Measurements from ENCODE around the gene SPATC1L.
A peak's percentile ranks its signal among the peaks of the same experiment; 100 is the strongest.
"Not testable (repeated sequence)": the region's sequence is repeated elsewhere in the genome, so short reads cannot be mapped to it uniquely, and the experiment has no call there.

The SPATC1L gene

GRCh38 chr21:46226146-46226545 lies 41.9 kb upstream of the SPATC1L start:
- DNase-seq (ENCODE audit: low read depth), result peak; percentile 52
- H3K4me3 ChIP-seq (ENCODE audit: control insufficient read depth, low read depth, low read length), result peak overlapping the region; percentile 85
- TF ChIP-seq CTCF (conservative IDR thresholded peaks at IDR 0.05; ENCODE audit: control insufficient read depth, insufficient read depth, low read depth, low read length), result no peak

GRCh38 chr21:46223661-46224060 lies 39.4 kb upstream of the SPATC1L start:
- DNase-seq (ENCODE audit: low read depth); H3K4me3 ChIP-seq (ENCODE audit: control insufficient read depth, low read depth, low read length): not testable (repeated sequence)

- no peak overlapping the region for H3K4me3 ChIP-seq (ENCODE audit: control insufficient read depth, low read depth, low read length)
- no peak for TF ChIP-seq CTCF (conservative IDR thresholded peaks at IDR 0.05; ENCODE audit: control insufficient read depth, insufficient read depth, low read depth, low read length)
- DNase-seq (ENCODE audit: low read depth), result no peak
Observed at GRCh38 chr21:46223217-46223616, 39.0 kb upstream of the SPATC1L start.

- H3K4me3 ChIP-seq (ENCODE audit: control insufficient read depth, low read depth, low read length), result no peak overlapping the region
- DNase-seq (ENCODE audit: low read depth), result no peak
- TF ChIP-seq CTCF (conservative IDR thresholded peaks at IDR 0.05; ENCODE audit: control insufficient read depth, insufficient read depth, low read depth, low read length), result no peak
Observed at GRCh38 chr21:46222436-46223116, 38.3 kb upstream of the SPATC1L start.

- DNase-seq (ENCODE audit: low read depth), result no peak
- H3K4me3 ChIP-seq (ENCODE audit: control insufficient read depth, low read depth, low read length), result no peak overlapping the region
- TF ChIP-seq CTCF (conservative IDR thresholded peaks at IDR 0.05; ENCODE audit: control insufficient read depth, insufficient read depth, low read depth, low read length), result no peak
Observed at GRCh38 chr21:46221664-46222435, 37.6 kb upstream of the SPATC1L start.

GRCh38 chr21:46220847-46221246 lies 36.6 kb upstream of the SPATC1L start:
- DNase-seq (ENCODE audit: low read depth), result no peak
- no peak for TF ChIP-seq CTCF (conservative IDR thresholded peaks at IDR 0.05; ENCODE audit: control insufficient read depth, insufficient read depth, low read depth, low read length)
- H3K4me3 ChIP-seq (ENCODE audit: control insufficient read depth, low read depth, low read length), result no peak overlapping the region

- TF ChIP-seq CTCF (conservative IDR thresholded peaks at IDR 0.05; ENCODE audit: control insufficient read depth, insufficient read depth, low read depth, low read length), result no peak
- no peak for DNase-seq (ENCODE audit: low read depth)
Observed at GRCh38 chr21:46220275-46220810, 36.1 kb upstream of the SPATC1L start.

More at GRCh38 chr21:46220275-46220810, 36.1 kb upstream of the SPATC1L start:
- no peak overlapping the region for H3K4me3 ChIP-seq (ENCODE audit: control insufficient read depth, low read depth, low read length)

All from fibroblast of mammary gland (primary cell).